Liver (tissue), 9 donors: ENCODE data around the gene CD27. TPM values are rescaled to one million over a fixed set of nuclear protein-coding genes. Genes with fewer than 3 reads are reported as not detected.
A peak's percentile ranks its signal among the peaks of the same experiment; 100 is the strongest.

Source experiments
- DNase-seq: peaks from one replicate; pipeline ENCODE4 v3.0.0-alpha.2; 2017; ENCODE audit warnings: low spot score
- H3K27ac ChIP-seq, 2 donors: one replicate each; pipeline ENCODE4 v1.7.0; 2013; ENCODE audit warnings: inconsistent platforms in 2 of 2, low read length in 2 of 2, control low read depth in 1 of 2, low read depth in 1 of 2, mild to moderate bottlenecking in 1 of 2
- H3K27me3 ChIP-seq, 4 donors: one replicate each; pipeline versions ENCODE4 v1.6.1 to v1.7.0; 2013; ENCODE audit warnings: low read length in 3 of 4, inconsistent platforms in 1 of 4, mild to moderate bottlenecking in 1 of 4, moderate library complexity in 1 of 4; ENCODE audit not compliant: control insufficient read depth in 4 of 4, insufficient read depth in 4 of 4
- H3K36me3 ChIP-seq, 4 donors: one replicate each; pipeline versions ENCODE4 v1.6.1 to v1.7.0; 2013; ENCODE audit warnings: low read length in 3 of 4, mild to moderate bottlenecking in 3 of 4, low read depth in 1 of 4, moderate library complexity in 1 of 4; ENCODE audit not compliant: control insufficient read depth in 4 of 4, insufficient read depth in 3 of 4
- H3K4me1 ChIP-seq, 4 donors: one replicate each; pipeline versions ENCODE4 v1.6.1 to v1.7.0; 2013; ENCODE audit warnings: low read length in 3 of 4, mild to moderate bottlenecking in 3 of 4, moderate library complexity in 1 of 4; ENCODE audit not compliant: control insufficient read depth in 4 of 4, insufficient read depth in 4 of 4
- H3K4me3 ChIP-seq, 3 donors: one replicate each; pipeline versions ENCODE4 v1.6.1 to v1.7.0; 2013; ENCODE audit warnings: low read length in 3 of 3, control low read depth in 1 of 3, low read depth in 1 of 3, mild to moderate bottlenecking in 1 of 3
- H3K9ac ChIP-seq, 2 donors: one replicate each; pipeline ENCODE4 v1.7.0; 2013; ENCODE audit warnings: low read length in 2 of 2, mild to moderate bottlenecking in 2 of 2, moderate library complexity in 2 of 2, control low read depth in 1 of 2, low read depth in 1 of 2
- H3K9me3 ChIP-seq, 4 donors: one replicate each; pipeline versions ENCODE4 v1.6.1 to v1.7.0; 2013; ENCODE audit warnings: low read length in 3 of 4; ENCODE audit not compliant: control insufficient read depth in 4 of 4
- ATF3 ChIP-seq: IDR thresholded peaks from 2 replicates; pipeline ENCODE4 v1.6.1; 2016; ENCODE audit warnings: antibody characterized with exemption
- CTCF ChIP-seq: fragments of 150-350 bp; IDR thresholded peaks from 2 replicates; pipeline ENCODE4 v1.5.1; 2017; ENCODE audit warnings: improper control_type of control experiment, low read depth, low read length; ENCODE audit not compliant: missing input control
- EGR1 ChIP-seq, 2 donors: IDR thresholded peaks; 2 replicates each; pipeline ENCODE4 v1.6.1; 2016 to 2018; ENCODE audit warnings: antibody characterized with exemption in 2 of 2, low read depth in 2 of 2
- FOXA1 ChIP-seq: IDR thresholded peaks from 2 replicates; pipeline ENCODE4 v1.6.1; 2016; ENCODE audit warnings: antibody characterized with exemption
- FOXA2 ChIP-seq: IDR thresholded peaks from 2 replicates; pipeline ENCODE4 v1.6.1; 2016; ENCODE audit warnings: antibody characterized with exemption
- GABPA ChIP-seq, 2 donors: IDR thresholded peaks in 1 of 2; conservative IDR thresholded peaks in 1 of 2; 2 replicates each; pipeline ENCODE4 v1.6.1; 2016; ENCODE audit warnings: antibody characterized with exemption in 2 of 2, mild to moderate bottlenecking in 1 of 2, moderate library complexity in 1 of 2
- HNF4A ChIP-seq, 2 donors: conservative IDR thresholded peaks; 2 replicates each; pipeline ENCODE4 v1.6.1; 2016; ENCODE audit warnings: antibody characterized with exemption in 2 of 2, mild to moderate bottlenecking in 2 of 2
- HNF4G ChIP-seq: IDR thresholded peaks from 2 replicates; pipeline ENCODE4 v1.6.1; 2016; ENCODE audit warnings: antibody characterized with exemption
- JUND ChIP-seq, 2 donors: IDR thresholded peaks; 2 replicates each; pipeline ENCODE4 v1.6.1; 2016; ENCODE audit warnings: antibody characterized with exemption in 2 of 2
- NR2F2 ChIP-seq: IDR thresholded peaks from 2 replicates; pipeline ENCODE4 v1.6.1; 2016; ENCODE audit warnings: antibody characterized with exemption
- RAD21 ChIP-seq, 2 donors: IDR thresholded peaks; 2 replicates each; pipeline ENCODE4 v1.6.1; 2016; ENCODE audit warnings: antibody characterized with exemption in 2 of 2, mild to moderate bottlenecking in 2 of 2
- RXRA ChIP-seq, 2 donors: IDR thresholded peaks; 2 replicates each; pipeline ENCODE4 v1.6.1; 2017 to 2018; ENCODE audit warnings: antibody characterized with exemption in 2 of 2, mild to moderate bottlenecking in 1 of 2
- SP1 ChIP-seq: IDR thresholded peaks from 2 replicates; pipeline ENCODE4 v1.6.1; 2018; ENCODE audit warnings: antibody characterized with exemption, mild to moderate bottlenecking
- YY1 ChIP-seq: IDR thresholded peaks from 2 replicates; pipeline ENCODE4 v1.6.1; 2016; ENCODE audit warnings: antibody characterized with exemption, mild to moderate bottlenecking
- ZBTB33 ChIP-seq: IDR thresholded peaks from 2 replicates; pipeline ENCODE4 v1.6.1; 2016; ENCODE audit warnings: antibody characterized with exemption
- WGBS: extraction: QIAGEN DNeasy Blood & Tissue Kit; methylation state at CpG from one replicate; pipeline ENCODE4 v1.1.7; 2013; 5-methylcytosine and 5-hydroxymethylcytosine counted together
- polyA plus RNA-seq, 2 donors: library from polyadenylated mRNA; stranded (reverse) in 1 of 2; unstranded in 1 of 2; fragments of 200-250 nt in 1 of 2; fragments of >200 nt in 1 of 2; fragmentation: Nextera tagmentation in 1 of 2; extraction: Ambion mirVana in 1 of 2; gene quantifications; one replicate each; pipeline versions ENCODE4 v1.2.1 to v1.2.3, GENCODE V29; 2013 to 2015
- total RNA-seq, 2 donors: library from RNA; depleted of rRNA; stranded (reverse); fragments of >200 nt; gene quantifications; one replicate each; pipeline ENCODE4 v1.2.3, GENCODE V29; 2014
- TF ChIP-seq, protein P1 (sequence below): IDR thresholded peaks from 2 replicates; pipeline ENCODE4 v1.6.1; 2016; ENCODE audit warnings: antibody characterized with exemption
- TF ChIP-seq, protein P2 (sequence below): IDR thresholded peaks from 2 replicates; pipeline ENCODE4 v1.6.1; 2016; ENCODE audit warnings: antibody characterized with exemption, mild to moderate bottlenecking
- donor health status: healthy.
- donor health status: healthy.
- donor health status: healthy.
- donor health status: healthy.
- donor health status: healthy.

CD27 gene
- total and polyA plus RNA-seq, 4 donors: 0.28 to 2.5 (median 0.62) TPM

DNA sequence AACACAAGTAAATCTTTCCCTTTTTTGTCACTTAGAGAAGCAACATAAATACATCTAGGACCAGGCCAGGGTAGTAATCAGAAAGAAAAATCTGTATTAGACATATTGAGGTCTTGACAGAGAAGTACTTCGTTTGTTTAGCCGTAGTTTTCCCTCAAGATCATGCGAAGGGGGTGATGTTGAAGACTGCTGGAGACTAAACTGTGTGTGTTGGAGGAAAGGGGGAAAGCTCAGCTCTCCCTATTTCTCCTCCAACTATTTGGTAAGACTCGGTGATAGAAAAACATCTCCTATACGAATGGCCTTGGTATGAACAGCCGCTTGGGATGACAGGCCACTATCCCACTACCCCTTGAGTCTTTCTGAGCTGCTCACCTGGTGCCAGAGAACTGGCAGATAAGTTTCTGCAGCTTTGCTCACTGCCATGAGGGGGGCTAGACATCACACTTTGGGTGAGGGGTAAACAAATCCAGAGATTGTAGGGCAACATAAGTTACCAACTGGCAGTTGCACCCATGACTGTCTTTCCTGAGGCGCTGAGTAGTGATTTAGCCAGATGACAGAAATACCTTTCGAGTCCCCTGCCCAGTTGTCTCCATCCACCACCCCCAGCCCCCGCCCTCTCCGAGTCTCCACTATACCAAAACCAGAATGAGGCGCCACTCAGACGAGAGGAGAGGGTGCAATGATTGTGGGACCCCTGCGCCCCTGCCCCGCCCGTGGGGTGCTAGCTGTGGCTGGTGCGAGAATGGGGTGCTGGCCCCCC is 25.0 kb downstream of the CD27 start:
- Histone ChIP-seq H3K4me1 (peaks cover 10 to 32% (median 20%) of the 10 kb centered on the region in 4 donors), H3K36me3 (peaks cover 2 to 4% (median 3%) of the 10 kb centered on the region in 4 donors)
- no peak for DNase-seq

More for the DNA sequence above, 25.0 kb downstream of the CD27 start:
- peak overlapping the region; percentile 77 to 90 (median 78) for H3K4me3 ChIP-seq
- H3K27ac ChIP-seq: peak overlapping the region; percentile 86 to 90
- H3K9ac ChIP-seq: peak overlapping the region; percentile 30 to 82
- H3K27me3 ChIP-seq: no peaks in the 10 kb centered on the region
- TF ChIP-seq ZBTB33: no peak
- TF ChIP-seq, protein P1, sequence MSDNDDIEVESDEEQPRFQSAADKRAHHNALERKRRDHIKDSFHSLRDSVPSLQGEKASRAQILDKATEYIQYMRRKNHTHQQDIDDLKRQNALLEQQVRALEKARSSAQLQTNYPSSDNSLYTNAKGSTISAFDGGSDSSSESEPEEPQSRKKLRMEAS: no peak
- no peak for TF ChIP-seq HNF4G
- TF ChIP-seq, protein P2, sequence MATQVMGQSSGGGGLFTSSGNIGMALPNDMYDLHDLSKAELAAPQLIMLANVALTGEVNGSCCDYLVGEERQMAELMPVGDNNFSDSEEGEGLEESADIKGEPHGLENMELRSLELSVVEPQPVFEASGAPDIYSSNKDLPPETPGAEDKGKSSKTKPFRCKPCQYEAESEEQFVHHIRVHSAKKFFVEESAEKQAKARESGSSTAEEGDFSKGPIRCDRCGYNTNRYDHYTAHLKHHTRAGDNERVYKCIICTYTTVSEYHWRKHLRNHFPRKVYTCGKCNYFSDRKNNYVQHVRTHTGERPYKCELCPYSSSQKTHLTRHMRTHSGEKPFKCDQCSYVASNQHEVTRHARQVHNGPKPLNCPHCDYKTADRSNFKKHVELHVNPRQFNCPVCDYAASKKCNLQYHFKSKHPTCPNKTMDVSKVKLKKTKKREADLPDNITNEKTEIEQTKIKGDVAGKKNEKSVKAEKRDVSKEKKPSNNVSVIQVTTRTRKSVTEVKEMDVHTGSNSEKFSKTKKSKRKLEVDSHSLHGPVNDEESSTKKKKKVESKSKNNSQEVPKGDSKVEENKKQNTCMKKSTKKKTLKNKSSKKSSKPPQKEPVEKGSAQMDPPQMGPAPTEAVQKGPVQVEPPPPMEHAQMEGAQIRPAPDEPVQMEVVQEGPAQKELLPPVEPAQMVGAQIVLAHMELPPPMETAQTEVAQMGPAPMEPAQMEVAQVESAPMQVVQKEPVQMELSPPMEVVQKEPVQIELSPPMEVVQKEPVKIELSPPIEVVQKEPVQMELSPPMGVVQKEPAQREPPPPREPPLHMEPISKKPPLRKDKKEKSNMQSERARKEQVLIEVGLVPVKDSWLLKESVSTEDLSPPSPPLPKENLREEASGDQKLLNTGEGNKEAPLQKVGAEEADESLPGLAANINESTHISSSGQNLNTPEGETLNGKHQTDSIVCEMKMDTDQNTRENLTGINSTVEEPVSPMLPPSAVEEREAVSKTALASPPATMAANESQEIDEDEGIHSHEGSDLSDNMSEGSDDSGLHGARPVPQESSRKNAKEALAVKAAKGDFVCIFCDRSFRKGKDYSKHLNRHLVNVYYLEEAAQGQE: no peak
- TF ChIP-seq GABPA (IDR thresholded peaks at IDR 0.05 in 1 of 2, conservative IDR thresholded peaks at IDR 0.05 in 1 of 2): no peak
- TF ChIP-seq NR2F2: no peak
- TF ChIP-seq RXRA (IDR thresholded peaks at IDR 0.05): no peak
- no peak for TF ChIP-seq JUND (IDR thresholded peaks at IDR 0.05)
- no peak for TF ChIP-seq HNF4A (conservative IDR thresholded peaks at IDR 0.05)
- TF ChIP-seq YY1: no peak
- no peak for TF ChIP-seq ATF3
- no peak for TF ChIP-seq FOXA1
- no peak for TF ChIP-seq SP1
- TF ChIP-seq EGR1 (IDR thresholded peaks at IDR 0.05; ENCODE audit: low read depth in 2 of 2): no peak
- TF ChIP-seq RAD21 (IDR thresholded peaks at IDR 0.05): no peak
- TF ChIP-seq CTCF: no peak
- TF ChIP-seq FOXA2: no peak
- WGBS: 26% methylated on average over 16 of the region's 16 CpGs
- H3K9me3 ChIP-seq: no peaks in the 10 kb centered on the region
